ENCODE results near the gene SORBS2.

DNA sequence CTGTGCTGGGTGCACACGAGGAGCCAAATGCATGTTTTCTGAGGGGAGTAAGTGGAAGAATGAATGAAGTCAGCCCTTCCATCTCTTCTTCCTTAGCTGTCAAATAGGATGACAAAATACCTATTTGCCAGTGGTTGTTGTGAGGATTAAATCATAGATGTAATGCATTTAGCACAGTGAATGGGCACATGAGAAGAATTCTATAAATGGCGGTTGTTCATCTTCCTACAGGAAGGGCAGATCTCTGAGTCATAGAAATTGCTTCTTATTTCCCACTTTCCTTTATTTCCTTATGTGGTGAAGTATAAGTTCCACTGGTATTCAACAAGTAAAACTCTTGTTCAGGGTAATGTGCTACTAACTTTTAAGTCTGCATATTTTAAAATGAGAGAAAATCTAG lies 83.1 kb downstream of the SORBS2 start:
- TF ChIP-seq CTCF (conservative IDR thresholded peaks at IDR 0.05 in 1 of 2, IDR thresholded peaks at IDR 0.05 in 1 of 2; ENCODE audit: low read depth in 1 of 2, low read length in 2 of 2) (no peak), EZH2 (IDR thresholded peaks at IDR 0.05; ENCODE audit: low read length, missing control alignments) (no peak)

Measured in fibroblast of lung (primary cell).